GM23338 (cell line): ENCODE data around the gene SELENOF. TPM values are rescaled to one million over a fixed set of nuclear protein-coding genes. Genes with fewer than 3 reads are reported as not detected.

Experiments used
- ATAC-seq: fragments of 200-7000 bp; cut with Tn5 transposase; 3 replicates; pipeline ENCODE4 v1.9.1; 2020
- DNase-seq: peaks from one replicate; pipeline ENCODE4 v3.0.0-alpha.2; 2015; ENCODE audit warnings: low spot score
- H2AFZ ChIP-seq: fragments of 200-600 bp; sonication (generic); 2 replicates; pipeline ENCODE4 v1.8.0; 2016; ENCODE audit warnings: antibody characterized with exemption, mild to moderate bottlenecking, moderate library complexity
- H3F3A ChIP-seq: fragments of 200-600 bp; sonication (generic); replicated peaks from 2 replicates; pipeline ENCODE4 v1.8.0; 2017; ENCODE audit warnings: antibody characterized with exemption, mixed run types, low read depth
- H3K27ac ChIP-seq: fragments of 200-600 bp; sonication (generic); 2 replicates; pipeline ENCODE4 v1.6.1; 2016; ENCODE audit warnings: low read depth
- H3K27me3 ChIP-seq: fragments of 200-600 bp; sonication (generic); 2 replicates; pipeline ENCODE4 v1.8.0; 2016; ENCODE audit warnings: mild to moderate bottlenecking, mixed run types, moderate library complexity; ENCODE audit not compliant: insufficient read depth
- H3K36me3 ChIP-seq: fragments of 200-600 bp; sonication (generic); 2 replicates; pipeline ENCODE4 v1.8.0; 2016; ENCODE audit warnings: mild to moderate bottlenecking; ENCODE audit not compliant: insufficient read depth
- H3K4me1 ChIP-seq: fragments of 200-600 bp; sonication (generic); 2 replicates; pipeline ENCODE4 v1.8.0; 2016; ENCODE audit warnings: mild to moderate bottlenecking, moderate library complexity; ENCODE audit not compliant: insufficient read depth
- H3K4me2 ChIP-seq: fragments of 200-600 bp; sonication (generic); 2 replicates; pipeline ENCODE4 v1.7.1; 2017; ENCODE audit warnings: mixed run types
- H3K4me3 ChIP-seq: fragments of 200-600 bp; sonication (generic); 2 replicates; pipeline ENCODE4 v1.6.1; 2016; ENCODE audit warnings: mixed run types
- H3K79me2 ChIP-seq: fragments of 200-600 bp; sonication (generic); replicated peaks from 2 replicates; pipeline ENCODE4 v1.8.0; 2017; ENCODE audit warnings: mild to moderate bottlenecking; ENCODE audit not compliant: insufficient read depth
- H3K9me2 ChIP-seq: fragments of 200-600 bp; sonication (generic); 2 replicates; pipeline ENCODE4 v1.8.0; 2017; ENCODE audit not compliant: insufficient read depth
- H4K20me1 ChIP-seq: fragments of 200-600 bp; sonication (generic); replicated peaks from 2 replicates; pipeline ENCODE4 v1.8.0; 2017; ENCODE audit warnings: mild to moderate bottlenecking; ENCODE audit not compliant: insufficient read depth
- H3K27ac Mint-ChIP-seq: 2 replicates; pipeline ENCODE4 v1.8.0; 2020; ENCODE audit warnings: inconsistent platforms, mild to moderate bottlenecking, moderate library complexity, mixed read lengths
- H3K27me3 Mint-ChIP-seq: 3 replicates; pipeline ENCODE4 v1.8.0; 2022; ENCODE audit warnings: low read depth, mild to moderate bottlenecking, moderate library complexity, mixed read lengths, inconsistent platforms; ENCODE audit not compliant: insufficient read depth, poor library complexity
- H3K36me3 Mint-ChIP-seq: 3 replicates; pipeline ENCODE4 v1.8.0; 2021; ENCODE audit warnings: low read depth, mild to moderate bottlenecking, inconsistent platforms, moderate library complexity, mixed read lengths
- H3K4me1 Mint-ChIP-seq: 3 replicates; pipeline ENCODE4 v1.8.0; 2020; ENCODE audit warnings: mild to moderate bottlenecking, inconsistent platforms, mixed read lengths
- H3K4me3 Mint-ChIP-seq: 3 replicates; pipeline ENCODE4 v1.8.0; 2021; ENCODE audit warnings: moderate library complexity, mild to moderate bottlenecking, inconsistent platforms, mixed read lengths
- H3K9me3 Mint-ChIP-seq: 3 replicates; pipeline ENCODE4 v1.8.0; 2020; ENCODE audit warnings: moderate library complexity, mild to moderate bottlenecking, inconsistent platforms, mixed read lengths
- CREB1 ChIP-seq: fragments of 250-450 bp; sonication (Bioruptor Pico); IDR thresholded peaks from 2 replicates; pipeline ENCODE4 v1.5.0; 2020; ENCODE audit warnings: low read depth, mild to moderate bottlenecking, moderate library complexity
- ETS1 ChIP-seq: IDR thresholded peaks from 2 replicates; pipeline ENCODE4 v1.6.1; 2016; ENCODE audit warnings: antibody characterized with exemption
- EZH2 ChIP-seq: fragments of 200-600 bp; sonication (generic); IDR thresholded peaks from one replicate; pipeline ENCODE4 v1.8.0; 2017; ENCODE audit warnings: antibody characterized with exemption, mild to moderate bottlenecking, low read depth; ENCODE audit not compliant: unreplicated experiment
- EZH2phosphoT487 ChIP-seq: fragments of 200-600 bp; sonication (generic); IDR thresholded peaks from one replicate; pipeline ENCODE4 v1.8.1; 2018; ENCODE audit warnings: antibody characterized with exemption; ENCODE audit not compliant: unreplicated experiment
- JUNB ChIP-seq: IDR thresholded peaks from one replicate; pipeline ENCODE4 v1.6.1; 2016; ENCODE audit warnings: antibody characterized with exemption; ENCODE audit not compliant: unreplicated experiment
- NANOG ChIP-seq: IDR thresholded peaks from 2 replicates; pipeline ENCODE4 v1.6.1; 2016; ENCODE audit warnings: antibody characterized with exemption, borderline replicate concordance
- POLR2AphosphoS5 ChIP-seq: IDR thresholded peaks from 2 replicates; pipeline ENCODE4 v1.6.1; 2016; ENCODE audit warnings: antibody characterized with exemption, low read depth
- STAT1 ChIP-seq: IDR thresholded peaks from one replicate; pipeline ENCODE4 v1.6.1; 2016; ENCODE audit warnings: antibody characterized with exemption; ENCODE audit not compliant: unreplicated experiment
- ZNF114 ChIP-seq: fragments of 250-450 bp; sonication (Bioruptor Pico); IDR thresholded peaks from 2 replicates; pipeline ENCODE4 v1.5.0; 2020; ENCODE audit warnings: mild to moderate bottlenecking, moderate library complexity
- ZNF331 ChIP-seq: fragments of 250-450 bp; sonication (Bioruptor Pico); IDR thresholded peaks from 2 replicates; pipeline ENCODE4 v1.5.0; 2020; ENCODE audit warnings: low read depth, mild to moderate bottlenecking, moderate library complexity
- polyA plus RNA-seq: library from polyadenylated mRNA; unstranded; fragments of >200 nt; fragmentation: Nextera tagmentation; extraction: Ambion mirVana; gene quantifications from 2 replicates; pipeline ENCODE4 v1.2.1, GENCODE V29; 2016
- total RNA-seq: library from RNA; depleted of rRNA; stranded (reverse); fragments of >200 nt; shearing (Covaris generic); gene quantifications from 2 replicates; pipeline ENCODE4 v1.2.3, GENCODE V29; 2014
- TF ChIP-seq, protein P1 (sequence below): IDR thresholded peaks from one replicate; pipeline ENCODE4 v1.6.1; 2018; ENCODE audit warnings: antibody characterized with exemption; ENCODE audit not compliant: unreplicated experiment

SELENOF gene
- total and polyA plus RNA-seq, 2 experiments from 2014 or later: 113 to 142 TPM

DNA sequence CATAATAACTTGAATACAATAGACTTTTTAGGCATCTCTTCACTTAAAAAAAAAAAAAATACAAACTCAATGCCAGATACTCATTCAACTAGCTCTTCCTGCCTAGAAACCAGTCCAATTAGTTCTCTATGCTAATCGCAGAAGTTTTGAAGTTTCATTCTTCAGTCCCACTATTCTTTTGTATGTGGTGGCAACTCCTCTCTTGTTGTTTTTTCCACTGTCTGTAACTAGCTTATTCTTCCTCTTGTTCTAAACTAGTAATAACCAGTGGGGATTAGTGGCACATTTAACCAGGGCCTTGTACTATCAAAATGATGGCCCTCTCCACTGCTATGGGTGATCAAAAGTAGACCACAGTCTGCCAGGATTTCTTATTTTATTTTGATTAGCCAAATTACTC, 52.5 kb downstream of the SELENOF start (continued):
- TF ChIP-seq, protein P1, sequence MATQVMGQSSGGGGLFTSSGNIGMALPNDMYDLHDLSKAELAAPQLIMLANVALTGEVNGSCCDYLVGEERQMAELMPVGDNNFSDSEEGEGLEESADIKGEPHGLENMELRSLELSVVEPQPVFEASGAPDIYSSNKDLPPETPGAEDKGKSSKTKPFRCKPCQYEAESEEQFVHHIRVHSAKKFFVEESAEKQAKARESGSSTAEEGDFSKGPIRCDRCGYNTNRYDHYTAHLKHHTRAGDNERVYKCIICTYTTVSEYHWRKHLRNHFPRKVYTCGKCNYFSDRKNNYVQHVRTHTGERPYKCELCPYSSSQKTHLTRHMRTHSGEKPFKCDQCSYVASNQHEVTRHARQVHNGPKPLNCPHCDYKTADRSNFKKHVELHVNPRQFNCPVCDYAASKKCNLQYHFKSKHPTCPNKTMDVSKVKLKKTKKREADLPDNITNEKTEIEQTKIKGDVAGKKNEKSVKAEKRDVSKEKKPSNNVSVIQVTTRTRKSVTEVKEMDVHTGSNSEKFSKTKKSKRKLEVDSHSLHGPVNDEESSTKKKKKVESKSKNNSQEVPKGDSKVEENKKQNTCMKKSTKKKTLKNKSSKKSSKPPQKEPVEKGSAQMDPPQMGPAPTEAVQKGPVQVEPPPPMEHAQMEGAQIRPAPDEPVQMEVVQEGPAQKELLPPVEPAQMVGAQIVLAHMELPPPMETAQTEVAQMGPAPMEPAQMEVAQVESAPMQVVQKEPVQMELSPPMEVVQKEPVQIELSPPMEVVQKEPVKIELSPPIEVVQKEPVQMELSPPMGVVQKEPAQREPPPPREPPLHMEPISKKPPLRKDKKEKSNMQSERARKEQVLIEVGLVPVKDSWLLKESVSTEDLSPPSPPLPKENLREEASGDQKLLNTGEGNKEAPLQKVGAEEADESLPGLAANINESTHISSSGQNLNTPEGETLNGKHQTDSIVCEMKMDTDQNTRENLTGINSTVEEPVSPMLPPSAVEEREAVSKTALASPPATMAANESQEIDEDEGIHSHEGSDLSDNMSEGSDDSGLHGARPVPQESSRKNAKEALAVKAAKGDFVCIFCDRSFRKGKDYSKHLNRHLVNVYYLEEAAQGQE: no peak
- no peak for TF ChIP-seq POLR2AphosphoS5
- no peak for TF ChIP-seq ZNF114 (CRISPR knock-in tag)
- TF ChIP-seq CREB1 (CRISPR knock-in tag): no peak
- no peak for TF ChIP-seq EZH2
- no peak for TF ChIP-seq ZNF331 (CRISPR knock-in tag)
- TF ChIP-seq ETS1: no peak
- TF ChIP-seq JUNB: no peak

DNA sequence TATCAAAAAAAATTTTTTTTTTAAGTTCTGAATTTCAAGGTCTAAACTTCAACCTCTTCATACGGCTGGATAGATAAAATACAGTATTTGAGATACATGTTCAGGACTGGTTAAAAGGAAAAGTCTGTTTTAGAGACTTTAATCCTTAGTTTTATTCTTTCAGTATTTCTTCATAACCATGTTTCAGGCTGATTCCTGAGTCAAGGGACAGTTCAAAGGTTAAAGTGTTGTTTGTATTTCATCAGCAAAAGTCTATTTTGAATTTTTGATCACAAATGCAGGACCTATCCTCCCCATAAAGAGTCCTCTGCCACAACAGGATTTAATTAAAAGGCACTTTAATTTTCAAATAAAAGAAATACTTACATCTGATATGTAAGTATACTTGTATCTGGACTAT, 53.5 kb downstream of the SELENOF start:
- Histone ChIP-seq H2AFZ (no peak overlapping the region), H3K4me3 (no peak overlapping the region), H3F3A (no peaks in the 10 kb centered on the region; the same call in 1 of the 2 replicates), H3K79me2 (no peaks in the 10 kb centered on the region; the same call in 1 of the 2 replicates), H3K27ac (no peak overlapping the region), H3K4me1 (no peaks in the 10 kb centered on the region), H3K27me3 (no peaks in the 10 kb centered on the region), H3K4me2 (no peak overlapping the region), H3K36me3 (no peaks in the 10 kb centered on the region; the same call in 1 of the 2 replicates), H3K9me2 (no peaks in the 10 kb centered on the region), H4K20me1 (no peaks in the 10 kb centered on the region; the same call in 1 of the 2 replicates)
- no peak for ATAC-seq
- no peak overlapping the region for H3K27ac Mint-ChIP-seq
- no peaks in the 10 kb centered on the region for H3K9me3 Mint-ChIP-seq
- H3K27me3 Mint-ChIP-seq: peaks cover 5% of the 10 kb centered on the region
- no peak overlapping the region for H3K4me3 Mint-ChIP-seq
- H3K36me3 Mint-ChIP-seq: no peaks in the 10 kb centered on the region
- no peak for DNase-seq
- peaks cover 2% of the 10 kb centered on the region; the same call in 2 of the 3 replicates for H3K4me1 Mint-ChIP-seq
- TF ChIP-seq CREB1 (CRISPR knock-in tag): no peak
- no peak for TF ChIP-seq ZNF114 (CRISPR knock-in tag)
- no peak for TF ChIP-seq STAT1
- TF ChIP-seq, protein P1: no peak
- TF ChIP-seq ZNF331 (CRISPR knock-in tag): no peak
- TF ChIP-seq ETS1: no peak
- TF ChIP-seq EZH2phosphoT487: no peak
- no peak for TF ChIP-seq NANOG
- TF ChIP-seq JUNB: no peak
